ENCODE data around the gene KLHL8. TPM values are rescaled to one million over a fixed set of nuclear protein-coding genes. Genes with fewer than 3 reads are reported as not detected.
"Not testable (repeated sequence)": the region's sequence is repeated elsewhere in the genome, so short reads cannot be mapped to it uniquely, and the experiment has no call there.

KLHL8 gene
- total RNA-seq, 1 experiment from 2014 or later: 7.5 TPM

- DNase-seq (ENCODE audit: low read depth): no peak
These were observed 7.9 kb upstream of the KLHL8 start for GRCh38 chr4:87228262-87228860.

- no peak for DNase-seq (ENCODE audit: low read depth)
These were observed 7.3 kb upstream of the KLHL8 start for GRCh38 chr4:87227751-87228151.

- DNase-seq (ENCODE audit: low read depth): no peak
These were observed 5.5 kb upstream of the KLHL8 start for GRCh38 chr4:87225936-87226335.

- DNase-seq (ENCODE audit: low read depth): no peak
These were observed 3.9 kb upstream of the KLHL8 start for GRCh38 chr4:87224141-87224923.

GRCh38 chr4:87219632-87220093 is 755 bp downstream of the KLHL8 start:
- peak; percentile 29 for DNase-seq (ENCODE audit: low read depth)

GRCh38 chr4:87217235-87217763 is 3.1 kb downstream of the KLHL8 start:
- DNase-seq (ENCODE audit: low read depth): not testable (repeated sequence)

- no peak for DNase-seq (ENCODE audit: low read depth)
These were observed 3.9 kb downstream of the KLHL8 start for GRCh38 chr4:87216469-87216868.

- DNase-seq (ENCODE audit: low read depth): no peak
These were observed 6.9 kb downstream of the KLHL8 start for GRCh38 chr4:87213421-87214075.

- DNase-seq (ENCODE audit: low read depth): no peak
These were observed 9.0 kb downstream of the KLHL8 start for GRCh38 chr4:87211249-87211952.

- DNase-seq (ENCODE audit: low read depth): no peak
These were observed 10.7 kb downstream of the KLHL8 start for GRCh38 chr4:87209696-87210095.

GRCh38 chr4:87209182-87209581 is 11.2 kb downstream of the KLHL8 start:
- DNase-seq (ENCODE audit: low read depth): no peak

- no peak for DNase-seq (ENCODE audit: low read depth)
These were observed 15.9 kb downstream of the KLHL8 start for GRCh38 chr4:87204559-87204958.

- no peak for DNase-seq (ENCODE audit: low read depth)
These were observed 23.5 kb downstream of the KLHL8 start for GRCh38 chr4:87196927-87197326.

GRCh38 chr4:87196146-87196545 is 24.3 kb downstream of the KLHL8 start:
- DNase-seq (ENCODE audit: low read depth): no peak

- DNase-seq (ENCODE audit: low read depth): no peak
These were observed 26.3 kb downstream of the KLHL8 start for GRCh38 chr4:87193958-87194675.

- peak; percentile 61 for DNase-seq (ENCODE audit: low read depth)
These were observed 28.1 kb downstream of the KLHL8 start for GRCh38 chr4:87192145-87192919.

- DNase-seq (ENCODE audit: low read depth): no peak
These were observed 31.5 kb downstream of the KLHL8 start for GRCh38 chr4:87188932-87189331.

- DNase-seq (ENCODE audit: low read depth): peak; percentile 27
These were observed 32.4 kb downstream of the KLHL8 start for GRCh38 chr4:87188048-87188447.

GRCh38 chr4:87185146-87185870 is 35.1 kb downstream of the KLHL8 start:
- DNase-seq (ENCODE audit: low read depth): no peak

- no peak for DNase-seq (ENCODE audit: low read depth)
These were observed 39.7 kb downstream of the KLHL8 start for GRCh38 chr4:87180767-87181166.
